Regular cardiac myocyte (primary cell): ENCODE measurements around the gene PCDHGB7. TPM values are rescaled to one million over a fixed set of nuclear protein-coding genes. Genes with fewer than 3 reads are reported as not detected.

Experiments used
- total RNA-seq: library from RNA; depleted of rRNA; stranded (reverse); fragments of >200 nt; gene quantifications from 2 replicates; pipeline ENCODE4 v1.2.3, GENCODE V29; 2014

The PCDHGB7 gene
- total RNA-seq = 1.9 and 4.5 TPM in 2 replicates

DNA sequence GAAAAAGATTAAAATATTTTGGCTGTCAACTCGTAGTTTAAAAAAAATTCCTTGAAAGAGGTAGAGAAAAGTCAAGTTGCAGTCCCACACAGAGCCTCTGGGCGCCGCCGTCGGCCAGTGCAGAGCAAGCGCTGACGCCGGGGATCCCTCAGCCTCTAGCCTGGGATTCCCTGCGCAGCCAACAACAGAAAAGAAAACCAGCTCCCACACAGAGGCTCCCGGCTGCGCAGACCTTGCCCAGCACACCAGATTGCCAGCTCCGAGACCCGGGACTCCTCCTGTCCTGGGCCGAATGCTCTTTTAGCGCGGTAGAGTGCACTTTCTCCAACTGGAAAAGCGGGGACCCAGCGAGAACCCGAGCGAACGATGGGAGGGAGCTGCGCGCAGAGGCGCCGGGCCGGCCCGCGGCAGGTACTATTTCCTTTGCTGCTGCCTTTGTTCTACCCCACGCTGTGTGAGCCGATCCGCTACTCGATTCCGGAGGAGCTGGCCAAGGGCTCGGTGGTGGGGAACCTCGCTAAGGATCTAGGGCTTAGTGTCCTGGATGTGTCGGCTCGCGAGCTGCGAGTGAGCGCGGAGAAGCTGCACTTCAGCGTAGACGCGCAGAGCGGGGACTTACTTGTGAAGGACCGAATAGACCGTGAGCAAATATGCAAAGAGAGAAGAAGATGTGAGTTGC, at the start of gene PCDHGB7:
TSS of gene PCDHGB7 (plus strand) at position 184 of the 679 bp plus-strand sequence. CDS start at position 367, 183 bp downstream.

DNA sequence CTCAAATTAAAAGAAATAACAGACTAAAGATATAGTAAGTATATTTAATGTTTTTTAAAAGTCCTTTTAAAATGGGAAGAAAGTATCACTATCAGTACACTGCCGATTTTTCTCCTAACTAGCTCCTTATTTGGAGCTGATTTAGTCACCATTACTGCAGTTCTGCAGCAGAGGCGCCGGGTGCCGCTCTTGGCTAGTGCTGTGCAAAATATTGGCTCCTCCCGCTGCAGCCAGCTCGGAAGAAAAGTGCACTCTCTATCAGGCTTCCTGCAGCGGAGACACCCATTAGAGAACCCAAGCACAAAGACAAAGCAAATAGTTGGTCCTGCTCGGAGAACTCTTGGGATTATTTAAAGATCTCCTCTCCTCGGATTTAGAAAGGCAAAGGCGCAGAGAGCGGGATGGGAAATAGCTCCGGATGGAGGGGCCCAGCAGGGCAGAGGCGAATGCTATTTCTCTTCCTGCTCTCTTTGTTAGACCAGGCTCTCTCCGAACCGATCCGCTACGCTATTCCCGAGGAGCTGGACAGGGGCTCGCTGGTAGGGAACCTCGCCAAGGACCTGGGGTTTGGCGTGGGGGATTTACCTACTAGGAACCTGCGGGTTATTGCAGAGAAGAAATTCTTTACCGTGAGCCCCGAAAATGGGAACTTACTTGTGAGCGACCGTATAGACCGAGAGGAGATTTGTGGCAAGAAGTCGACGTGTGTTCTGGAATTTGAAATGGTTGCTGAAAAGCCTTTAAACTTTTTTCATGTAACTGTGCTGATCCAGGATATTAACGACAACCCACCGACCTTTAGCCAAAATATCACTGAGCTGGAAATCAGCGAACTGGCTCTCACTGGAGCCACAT, 47.3 kb upstream of the PCDHGB7 start, which contains the start of gene PCDHGB3:
TSS of gene PCDHGB3 (plus strand) at position 249 of the 855 bp plus-strand sequence. CDS start at position 402, 153 bp downstream.

GRCh38 chr5:141373673-141374317, 43.7 kb upstream of the PCDHGB7 start, which contains the start of gene PCDHGA6:
PCDHGA6 (plus strand) TSS chr5:141373891; CDS start chr5:141374084, 193 bp downstream.

GRCh38 chr5:141382469-141383294, 34.8 kb upstream of the PCDHGB7 start, which contains the start of gene PCDHGA7:
PCDHGA7 (plus strand) TSS chr5:141382742; CDS start chr5:141382900, 158 bp downstream.

DNA sequence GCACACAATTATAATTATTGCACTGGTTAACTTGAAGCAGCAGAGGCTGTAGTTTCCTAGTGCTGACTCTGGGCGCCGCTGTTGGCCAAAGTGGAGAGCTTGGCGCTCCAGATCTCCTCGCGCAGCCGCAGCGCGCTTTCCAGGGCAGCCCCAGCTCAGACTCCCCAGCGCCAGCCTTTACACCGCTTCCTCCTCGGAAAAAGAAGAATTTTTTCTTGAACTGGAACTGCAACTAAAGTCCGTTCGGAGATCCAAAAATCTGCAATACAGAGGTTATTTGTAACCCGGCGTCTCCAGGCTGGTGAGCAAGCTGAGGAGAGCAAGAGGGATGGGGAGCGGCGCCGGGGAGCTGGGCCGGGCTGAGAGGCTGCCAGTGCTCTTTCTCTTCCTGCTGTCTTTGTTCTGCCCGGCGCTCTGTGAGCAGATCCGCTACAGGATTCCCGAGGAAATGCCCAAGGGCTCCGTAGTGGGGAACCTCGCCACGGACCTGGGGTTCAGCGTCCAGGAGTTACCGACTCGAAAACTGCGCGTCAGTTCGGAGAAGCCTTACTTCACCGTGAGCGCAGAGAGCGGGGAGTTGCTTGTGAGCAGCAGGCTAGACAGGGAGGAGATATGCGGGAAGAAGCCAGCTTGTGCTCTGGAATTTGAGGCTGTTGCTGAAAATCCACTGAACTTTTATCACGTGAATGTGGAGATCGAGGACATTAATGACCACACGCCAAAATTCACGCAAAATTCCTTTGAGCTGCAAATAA, 29.7 kb upstream of the PCDHGB7 start, which contains the start of gene PCDHGB4:
TSS of gene PCDHGB4 (plus strand) at position 142 of the 755 bp plus-strand sequence. CDS start at position 329, 187 bp downstream.

DNA sequence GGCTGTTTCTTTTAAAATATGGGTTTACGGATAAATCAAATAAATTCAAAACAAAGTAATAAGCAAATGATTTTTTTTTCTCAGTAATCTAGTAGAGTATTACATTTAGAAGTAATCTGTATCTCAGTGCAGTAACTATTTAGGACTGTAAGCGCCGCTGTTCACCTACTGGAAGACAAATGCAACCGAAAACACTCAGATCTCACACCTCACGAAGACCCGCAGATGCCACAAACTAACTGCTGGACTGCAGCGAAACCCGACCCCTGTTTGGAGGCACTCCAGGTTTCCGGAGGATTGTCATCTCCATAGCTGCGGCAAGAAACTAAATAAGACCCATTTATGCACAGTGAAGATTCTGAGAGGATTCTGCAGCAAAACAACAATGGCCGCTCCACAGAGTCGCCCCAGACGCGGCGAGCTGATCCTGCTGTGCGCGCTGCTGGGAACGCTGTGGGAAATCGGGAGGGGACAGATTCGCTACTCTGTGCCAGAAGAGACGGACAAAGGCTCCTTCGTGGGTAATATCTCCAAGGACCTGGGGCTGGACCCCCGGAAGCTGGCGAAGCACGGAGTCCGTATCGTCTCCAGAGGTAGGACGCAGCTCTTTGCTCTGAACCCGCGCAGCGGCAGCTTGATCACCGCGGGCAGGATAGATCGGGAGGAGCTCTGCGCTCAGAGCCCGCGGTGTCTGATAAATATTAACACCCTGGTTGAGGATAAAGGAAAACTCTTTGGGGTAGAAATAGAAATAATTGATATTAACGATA, 24.9 kb upstream of the PCDHGB7 start, which contains the start of gene PCDHGA8:
TSS of gene PCDHGA8 (plus strand) at position 205 of the 770 bp plus-strand sequence. CDS start at position 386, 181 bp downstream.

GRCh38 chr5:141397756-141398551, 19.5 kb upstream of the PCDHGB7 start, which contains the start of gene PCDHGB5:
PCDHGB5 (plus strand) TSS chr5:141397947; CDS start chr5:141398128, 181 bp downstream.

DNA sequence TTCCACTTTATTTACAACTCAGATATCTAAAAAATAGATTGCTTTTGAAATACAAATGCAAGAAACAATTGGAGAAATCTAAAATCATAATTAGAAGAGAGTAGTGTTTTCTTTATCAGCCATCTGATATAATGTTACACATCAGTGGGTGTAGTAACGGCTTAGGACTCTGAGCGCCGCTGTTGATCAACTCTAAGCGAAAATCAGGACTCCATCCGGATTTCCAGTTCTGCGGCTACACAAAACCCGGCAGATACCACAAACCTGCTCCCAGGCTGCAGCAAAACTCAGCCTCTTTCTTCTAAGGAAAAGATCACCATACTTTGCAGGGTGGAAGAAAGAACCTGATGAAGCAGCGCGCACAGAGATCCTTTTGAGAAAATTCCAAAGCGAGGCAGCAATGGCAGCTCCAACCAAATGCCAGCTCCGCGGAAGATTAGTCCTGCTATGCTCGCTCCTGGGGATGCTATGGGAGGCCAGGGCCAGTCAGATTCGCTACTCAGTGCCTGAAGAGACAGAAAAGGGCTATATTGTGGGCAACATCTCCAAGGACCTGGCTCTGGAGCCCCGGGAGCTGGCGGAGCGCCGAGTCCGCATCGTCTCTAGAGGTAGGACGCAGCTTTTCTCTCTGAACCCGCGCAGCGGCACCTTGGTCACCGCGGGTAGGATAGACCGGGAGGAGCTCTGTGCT, 14.8 kb upstream of the PCDHGB7 start, which contains the start of gene PCDHGA9:
TSS of gene PCDHGA9 (plus strand) at position 226 of the 691 bp plus-strand sequence. CDS start at position 401, 175 bp downstream.

GRCh38 chr5:141407790-141408505, 9.5 kb upstream of the PCDHGB7 start, which contains the start of gene PCDHGB6:
PCDHGB6 (plus strand) TSS chr5:141408021; CDS start chr5:141408203, 182 bp downstream.

GRCh38 chr5:141412854-141413539, 4.5 kb upstream of the PCDHGB7 start, which contains the start of gene PCDHGA10:
PCDHGA10 (plus strand) TSS chr5:141412987; CDS start chr5:141413176, 189 bp downstream.

DNA sequence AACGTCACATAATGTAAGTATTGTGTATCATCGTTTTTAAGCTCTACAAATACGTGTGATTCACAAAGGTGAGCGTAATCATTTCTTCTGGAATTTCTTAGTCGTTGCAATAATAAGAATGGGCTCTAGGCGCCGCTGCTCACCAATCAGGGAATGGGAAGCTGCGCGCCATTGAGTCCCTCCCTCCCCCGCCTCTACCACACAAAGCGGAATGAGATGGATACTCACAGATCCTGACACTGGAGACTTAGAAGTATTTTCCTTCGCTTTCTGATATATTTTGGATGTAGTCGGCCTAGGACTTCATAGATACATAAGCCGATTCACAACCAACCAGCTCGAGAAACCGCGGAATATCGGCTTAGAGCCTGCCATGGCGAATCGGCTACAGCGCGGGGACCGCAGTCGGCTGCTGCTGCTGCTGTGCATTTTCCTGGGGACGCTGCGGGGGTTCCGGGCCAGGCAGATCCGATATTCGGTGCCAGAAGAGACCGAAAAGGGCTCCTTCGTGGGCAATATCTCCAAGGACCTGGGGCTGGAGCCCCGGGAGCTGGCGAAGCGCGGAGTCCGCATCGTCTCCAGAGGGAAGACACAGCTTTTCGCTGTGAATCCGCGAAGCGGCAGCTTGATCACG, 3.5 kb downstream of the PCDHGB7 start, which contains the start of gene PCDHGA11:
TSS of gene PCDHGA11 (plus strand) at position 197 of the 634 bp plus-strand sequence. CDS start at position 374, 177 bp downstream.

GRCh38 chr5:141430332-141431113, 13.0 kb downstream of the PCDHGB7 start, which contains the start of gene PCDHGA12:
PCDHGA12 (plus strand) TSS chr5:141430507; CDS start chr5:141430760, 253 bp downstream.

